Midbrain (tissue), 1 donor: Measurements from ENCODE around the gene FADD.
A peak's percentile ranks its signal among the peaks of the same experiment; 100 is the strongest.
"Not testable (repeated sequence)": the region's sequence is repeated elsewhere in the genome, so short reads cannot be mapped to it uniquely, and the experiment has no call there.

Source experiments
- DNase-seq: peaks from one replicate; lab custom pipeline; 2025; lab: John Stamatoyannopoulos, UW

The FADD gene

GRCh38 chr11:70205049-70205725 is 2.1 kb downstream of the FADD start:
- no peak for DNase-seq

- no peak for DNase-seq
Observed at GRCh38 chr11:70205766-70206165, 2.7 kb downstream of the FADD start.

GRCh38 chr11:70206226-70206981 is 3.3 kb downstream of the FADD start:
- DNase-seq, result no peak

GRCh38 chr11:70206982-70207376 is 3.9 kb downstream of the FADD start:
- no peak for DNase-seq

- DNase-seq, result no peak
Observed at GRCh38 chr11:70207531-70208131, 4.5 kb downstream of the FADD start.

- DNase-seq, result no peak
Observed at GRCh38 chr11:70209391-70209912, 6.4 kb downstream of the FADD start.

GRCh38 chr11:70210051-70210501 is 7.0 kb downstream of the FADD start:
- DNase-seq, result no peak

GRCh38 chr11:70210530-70210929 is 7.4 kb downstream of the FADD start:
- no peak for DNase-seq

GRCh38 chr11:70212227-70212811 is 9.2 kb downstream of the FADD start:
- DNase-seq, result no peak

GRCh38 chr11:70217388-70217787 is 14.3 kb downstream of the FADD start:
- DNase-seq, result not testable (repeated sequence)

GRCh38 chr11:70218076-70218475 is 15.0 kb downstream of the FADD start:
- DNase-seq, result not testable (repeated sequence)

GRCh38 chr11:70220136-70220535 is 17.0 kb downstream of the FADD start:
- no peak for DNase-seq

- no peak for DNase-seq
Observed at GRCh38 chr11:70220920-70221319, 17.8 kb downstream of the FADD start.

- DNase-seq, result peak; percentile 2
Observed at GRCh38 chr11:70225681-70226177, 22.6 kb downstream of the FADD start.

- no peak for DNase-seq
Observed at GRCh38 chr11:70226183-70226582, 23.1 kb downstream of the FADD start.

GRCh38 chr11:70226967-70227366 is 23.9 kb downstream of the FADD start:
- no peak for DNase-seq

- DNase-seq, result no peak
Observed at GRCh38 chr11:70229737-70230136, 26.6 kb downstream of the FADD start.

- DNase-seq, result no peak
Observed at GRCh38 chr11:70230151-70230839, 27.2 kb downstream of the FADD start.

- no peak for DNase-seq
Observed at GRCh38 chr11:70230840-70231710, 28.0 kb downstream of the FADD start.

- no peak for DNase-seq
Observed at GRCh38 chr11:70233034-70233433, 29.9 kb downstream of the FADD start.

GRCh38 chr11:70233511-70233934 is 30.4 kb downstream of the FADD start:
- no peak for DNase-seq
